Fibroblast of lung (primary cell): ENCODE data around the gene NTN1.

Source experiments
- EZH2 ChIP-seq: IDR thresholded peaks from 2 replicates; pipeline ENCODE4 v1.5.1; 2012; ENCODE audit warnings: low read length, control low read depth, mild to moderate bottlenecking; ENCODE audit errors: missing control alignments
- TF ChIP-seq, protein P1 (sequence below), 2 donors: IDR thresholded peaks in 1 of 2; conservative IDR thresholded peaks in 1 of 2; 1 replicate in 1 of 2; 2 replicates in 1 of 2; pipeline ENCODE4 v1.5.1; 2011 to 2012; ENCODE audit warnings: low read length in 2 of 2, control low read depth in 1 of 2, inconsistent platforms in 1 of 2, low read depth in 1 of 2, mild to moderate bottlenecking in 1 of 2

DNA sequence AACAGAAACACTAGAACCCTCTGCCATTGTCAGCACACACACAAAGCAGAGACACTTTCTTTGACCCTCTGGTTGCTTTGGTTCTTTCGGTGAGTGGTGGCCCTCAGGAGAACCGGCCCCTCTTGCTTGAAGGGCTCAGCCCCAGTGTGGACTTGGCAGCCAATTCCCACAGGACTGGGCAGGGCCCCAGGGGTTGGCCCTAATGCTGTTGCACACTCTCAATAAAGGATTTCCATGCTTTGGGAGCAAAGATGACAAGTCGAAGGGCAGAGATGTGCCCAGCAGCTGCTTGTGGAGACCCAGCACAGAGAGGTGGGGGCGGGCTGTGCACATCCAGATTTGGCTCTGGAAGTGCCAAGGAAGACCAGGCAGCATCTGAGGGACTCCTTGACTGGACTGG lies 149.0 kb downstream of the NTN1 start:
- TF ChIP-seq, protein P1, sequence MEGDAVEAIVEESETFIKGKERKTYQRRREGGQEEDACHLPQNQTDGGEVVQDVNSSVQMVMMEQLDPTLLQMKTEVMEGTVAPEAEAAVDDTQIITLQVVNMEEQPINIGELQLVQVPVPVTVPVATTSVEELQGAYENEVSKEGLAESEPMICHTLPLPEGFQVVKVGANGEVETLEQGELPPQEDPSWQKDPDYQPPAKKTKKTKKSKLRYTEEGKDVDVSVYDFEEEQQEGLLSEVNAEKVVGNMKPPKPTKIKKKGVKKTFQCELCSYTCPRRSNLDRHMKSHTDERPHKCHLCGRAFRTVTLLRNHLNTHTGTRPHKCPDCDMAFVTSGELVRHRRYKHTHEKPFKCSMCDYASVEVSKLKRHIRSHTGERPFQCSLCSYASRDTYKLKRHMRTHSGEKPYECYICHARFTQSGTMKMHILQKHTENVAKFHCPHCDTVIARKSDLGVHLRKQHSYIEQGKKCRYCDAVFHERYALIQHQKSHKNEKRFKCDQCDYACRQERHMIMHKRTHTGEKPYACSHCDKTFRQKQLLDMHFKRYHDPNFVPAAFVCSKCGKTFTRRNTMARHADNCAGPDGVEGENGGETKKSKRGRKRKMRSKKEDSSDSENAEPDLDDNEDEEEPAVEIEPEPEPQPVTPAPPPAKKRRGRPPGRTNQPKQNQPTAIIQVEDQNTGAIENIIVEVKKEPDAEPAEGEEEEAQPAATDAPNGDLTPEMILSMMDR (conservative IDR thresholded peaks at IDR 0.05 in 1 of 2, IDR thresholded peaks at IDR 0.05 in 1 of 2; ENCODE audit: low read depth in 1 of 2, low read length in 2 of 2) = no peak
- TF ChIP-seq EZH2 = no peak
